T-helper 2 cell treated with Interferon-gamma antibody and Interleukin-4, amounts not matched to agents 5 μg/mL and 100 μg/mL, for 36 hours (primary cell): Measurements from ENCODE around the gene HMCN1.
A peak's percentile ranks its signal among the peaks of the same experiment; 100 is the strongest.
"Not testable (repeated sequence)": the region's sequence is repeated elsewhere in the genome, so short reads cannot be mapped to it uniquely, and the experiment has no call there.

Source experiments
- DNase-seq: peaks from one replicate; pipeline ENCODE4 v3.0.0; 2021; ENCODE audit warnings: low spot score
- H3K27ac Mint-ChIP-seq: one replicate; pipeline ENCODE4 v1.8.0; 2021; ENCODE audit warnings: mild to moderate bottlenecking, mixed read lengths
- H3K27me3 Mint-ChIP-seq: one replicate; pipeline ENCODE4 v1.8.0; 2021; ENCODE audit warnings: low read depth, mixed read lengths
- H3K36me3 Mint-ChIP-seq: one replicate; pipeline ENCODE4 v1.8.0; 2021; ENCODE audit warnings: low read depth, mixed read lengths
- H3K4me1 Mint-ChIP-seq: one replicate; pipeline ENCODE4 v1.8.0; 2021; ENCODE audit warnings: low read depth, mixed read lengths
- H3K4me3 Mint-ChIP-seq: one replicate; pipeline ENCODE4 v1.8.0; 2022; ENCODE audit warnings: mild to moderate bottlenecking, moderate library complexity, mixed read lengths
- H3K9me3 Mint-ChIP-seq: one replicate; pipeline ENCODE4 v1.8.0; 2021; ENCODE audit warnings: mixed read lengths

Gene HMCN1

GRCh38 chr1:186202271-186202764 is 468.1 kb downstream of the HMCN1 start:
- Mint-ChIP-seq H3K4me3 (no peak overlapping the region), H3K27ac (no peak overlapping the region), H3K36me3 (no peaks in the 10 kb centered on the region), H3K4me1 (peaks cover 8% of the 10 kb centered on the region), H3K27me3 (peaks cover 39% of the 10 kb centered on the region), H3K9me3 (no peaks in the 10 kb centered on the region)
- DNase-seq, result no peak

- no peaks in the 10 kb centered on the region for H3K9me3 Mint-ChIP-seq
- no peak overlapping the region for H3K4me3 Mint-ChIP-seq
- peaks cover 39% of the 10 kb centered on the region for H3K27me3 Mint-ChIP-seq
- no peak for DNase-seq
- H3K4me1 Mint-ChIP-seq, result peaks cover 8% of the 10 kb centered on the region
- no peak overlapping the region for H3K27ac Mint-ChIP-seq
- H3K36me3 Mint-ChIP-seq, result no peaks in the 10 kb centered on the region
These were observed 468.6 kb downstream of the HMCN1 start for GRCh38 chr1:186202776-186203175.

DNA sequence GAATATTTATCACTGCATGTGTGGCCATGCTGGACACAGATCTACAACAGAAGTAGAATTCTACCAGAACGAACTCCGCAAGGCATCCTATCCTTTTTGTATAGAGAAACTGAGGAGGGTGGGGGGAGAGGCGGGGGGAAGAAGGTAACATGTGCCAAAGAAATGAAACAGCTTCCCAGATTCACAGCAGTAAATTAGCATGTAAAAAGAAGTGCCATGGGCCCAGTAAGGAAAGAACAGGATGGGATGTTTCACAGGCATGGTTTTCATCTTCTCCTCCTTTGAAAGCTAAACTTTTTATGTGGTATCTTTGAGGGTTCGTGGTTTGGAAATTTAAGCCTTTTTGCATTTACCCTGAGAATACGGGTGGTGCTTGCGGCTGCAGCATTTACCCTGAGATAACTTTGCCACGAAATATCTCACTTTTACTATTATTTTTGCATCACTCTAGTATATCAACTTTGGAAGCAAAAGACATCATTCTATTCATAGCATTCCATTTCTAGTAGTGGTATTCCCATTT is 471.9 kb downstream of the HMCN1 start:
- Mint-ChIP-seq H3K27ac (no peak overlapping the region), H3K27me3 (peaks cover 50% of the 10 kb centered on the region), H3K4me1 (peaks cover 8% of the 10 kb centered on the region), H3K9me3 (no peaks in the 10 kb centered on the region), H3K4me3 (no peak overlapping the region), H3K36me3 (no peaks in the 10 kb centered on the region)
- DNase-seq, result no peak

- no peak for DNase-seq
- H3K27ac Mint-ChIP-seq, result no peak overlapping the region
- H3K36me3 Mint-ChIP-seq, result no peaks in the 10 kb centered on the region
- H3K4me1 Mint-ChIP-seq, result peaks cover 8% of the 10 kb centered on the region
- peaks cover 51% of the 10 kb centered on the region for H3K27me3 Mint-ChIP-seq
- H3K4me3 Mint-ChIP-seq, result no peak overlapping the region
- H3K9me3 Mint-ChIP-seq, result no peaks in the 10 kb centered on the region
These were observed 473.3 kb downstream of the HMCN1 start for GRCh38 chr1:186207391-186208085.

DNA sequence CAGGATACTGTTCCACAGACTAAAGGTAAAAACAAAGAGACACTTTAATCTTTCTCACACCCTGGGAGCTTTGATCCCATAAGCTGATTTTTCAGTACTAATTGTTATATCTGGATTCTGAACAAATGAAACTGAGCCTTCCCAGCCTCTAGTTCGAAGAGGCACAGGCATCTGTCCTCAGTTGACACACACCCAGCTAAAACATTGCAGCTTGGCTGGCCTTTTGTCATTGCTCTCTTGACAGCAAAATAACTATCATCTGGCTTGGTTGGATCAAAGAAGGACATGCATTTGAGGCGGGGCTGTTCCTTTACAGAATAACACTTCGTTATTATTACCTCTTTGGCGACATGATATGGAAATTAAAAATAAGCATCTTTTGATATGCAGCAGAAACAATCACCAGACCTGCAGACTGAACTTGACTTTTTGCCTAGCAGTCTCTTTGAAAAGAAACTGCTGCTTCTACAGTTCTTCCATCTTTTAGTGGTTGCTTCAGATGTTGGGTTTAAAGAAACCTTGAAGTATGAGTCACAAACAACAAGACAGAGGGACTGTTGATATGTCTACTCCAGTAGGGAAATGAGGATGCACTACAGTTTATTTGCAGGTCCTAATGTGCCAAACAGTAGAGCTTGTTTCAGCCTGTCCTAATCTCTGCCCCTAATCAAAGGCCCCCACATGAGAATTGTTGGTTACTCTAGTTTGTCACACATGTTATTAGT is 474.4 kb downstream of the HMCN1 start:
- no peak for DNase-seq

GRCh38 chr1:186210258-186210657 is 476.1 kb downstream of the HMCN1 start:
- H3K4me3 Mint-ChIP-seq, result no peak overlapping the region
- DNase-seq, result no peak
- peaks cover 8% of the 10 kb centered on the region for H3K4me1 Mint-ChIP-seq
- peaks cover 39% of the 10 kb centered on the region for H3K27me3 Mint-ChIP-seq
- H3K27ac Mint-ChIP-seq, result no peak overlapping the region
- no peaks in the 10 kb centered on the region for H3K9me3 Mint-ChIP-seq
- no peaks in the 10 kb centered on the region for H3K36me3 Mint-ChIP-seq

More for the DNA sequence above, 474.4 kb downstream of the HMCN1 start:
- H3K4me3 Mint-ChIP-seq, result no peak overlapping the region
- no peaks in the 10 kb centered on the region for H3K9me3 Mint-ChIP-seq
- H3K36me3 Mint-ChIP-seq, result no peaks in the 10 kb centered on the region
- H3K4me1 Mint-ChIP-seq, result peaks cover 8% of the 10 kb centered on the region
- H3K27ac Mint-ChIP-seq, result no peak overlapping the region
- peaks cover 47% of the 10 kb centered on the region for H3K27me3 Mint-ChIP-seq

- H3K4me1 Mint-ChIP-seq, DNase-seq, H3K36me3 Mint-ChIP-seq, H3K27ac Mint-ChIP-seq, H3K4me3 Mint-ChIP-seq, H3K9me3 Mint-ChIP-seq: not testable (repeated sequence)
- peaks cover 31% of the 10 kb centered on the region for H3K27me3 Mint-ChIP-seq
These were observed 477.4 kb downstream of the HMCN1 start for GRCh38 chr1:186211583-186211982.

DNA sequence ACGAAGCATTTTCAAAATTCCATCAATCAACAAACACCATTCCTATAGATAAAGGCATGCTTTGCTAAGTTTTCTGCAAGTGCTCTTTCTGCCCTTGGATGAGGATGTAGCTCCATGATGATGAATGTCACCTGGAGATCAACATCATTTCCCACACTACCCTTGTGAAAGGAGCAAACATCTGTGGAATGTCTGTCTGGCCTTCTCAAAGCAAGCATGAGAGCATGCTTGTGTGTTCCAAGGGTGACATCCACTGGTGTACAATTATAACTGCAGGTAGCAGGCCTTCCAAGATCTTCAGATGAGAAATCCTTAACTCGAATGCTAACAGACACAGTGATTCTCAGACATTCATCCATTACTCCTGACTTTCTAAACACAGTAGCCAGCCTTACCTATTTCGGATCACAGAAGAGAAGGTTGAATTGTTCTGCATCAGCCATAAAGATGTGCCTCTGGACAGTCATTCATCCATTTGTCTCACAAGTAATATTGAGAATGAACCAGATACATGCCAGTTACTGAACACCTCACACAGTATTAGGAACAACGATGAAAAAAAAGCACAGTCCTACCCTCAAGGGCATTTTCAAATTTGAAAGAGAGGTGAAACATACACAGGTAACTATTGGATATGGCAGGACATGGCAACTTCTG is 478.5 kb downstream of the HMCN1 start:
- Mint-ChIP-seq H3K36me3 (no peaks in the 10 kb centered on the region), H3K27me3 (peaks cover 23% of the 10 kb centered on the region), H3K27ac (no peak overlapping the region), H3K4me3 (no peak overlapping the region), H3K9me3 (no peaks in the 10 kb centered on the region), H3K4me1 (no peaks in the 10 kb centered on the region)
- DNase-seq, result peak; percentile 5

DNA sequence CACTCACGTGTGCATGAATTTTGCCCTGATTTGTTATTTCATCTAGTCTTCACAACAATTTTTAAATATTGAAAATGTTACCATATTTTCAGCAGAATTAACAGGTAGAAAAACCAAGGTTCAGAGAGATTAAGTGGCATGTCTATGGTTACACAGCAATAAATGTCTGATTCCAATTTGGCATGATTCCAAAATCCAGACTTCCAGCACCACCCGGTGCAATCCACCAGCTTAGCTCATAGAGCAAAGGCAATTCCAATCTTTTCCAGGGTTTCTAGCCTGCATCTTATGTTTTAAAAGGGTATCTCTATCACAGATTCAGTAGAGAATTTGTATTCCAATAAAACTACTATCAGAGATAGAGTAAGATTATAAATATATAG is 479.0 kb downstream of the HMCN1 start:
- Mint-ChIP-seq H3K4me1 (no peaks in the 10 kb centered on the region), H3K27me3 (peaks cover 19% of the 10 kb centered on the region), H3K4me3 (no peak overlapping the region), H3K9me3 (no peaks in the 10 kb centered on the region), H3K27ac (no peak overlapping the region), H3K36me3 (no peaks in the 10 kb centered on the region)
- no peak for DNase-seq

DNA sequence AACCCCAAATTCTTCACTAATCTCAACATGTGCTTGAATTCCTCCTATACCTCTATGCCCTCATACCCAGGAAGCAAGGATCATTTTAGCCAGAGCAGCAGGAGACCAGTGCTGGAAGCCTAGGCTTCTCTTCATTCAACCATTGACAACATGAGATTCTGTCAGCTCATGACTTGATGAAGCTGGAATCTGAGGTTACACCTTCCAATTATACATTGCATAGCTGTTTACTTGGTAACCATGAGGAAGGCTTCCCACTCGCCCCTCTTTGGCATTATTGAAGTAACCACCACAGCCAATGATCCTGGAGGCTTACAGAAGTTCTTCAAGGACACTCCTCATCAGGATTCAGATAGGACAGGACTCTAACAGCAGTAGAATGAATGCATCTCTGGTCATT is 480.6 kb downstream of the HMCN1 start:
- Mint-ChIP-seq H3K36me3 (no peaks in the 10 kb centered on the region), H3K27ac (no peak overlapping the region), H3K4me3 (no peak overlapping the region), H3K27me3 (peaks cover 7% of the 10 kb centered on the region), H3K9me3 (no peaks in the 10 kb centered on the region), H3K4me1 (no peaks in the 10 kb centered on the region)
- DNase-seq, result no peak

- Mint-ChIP-seq H3K4me3 (no peak overlapping the region), H3K36me3 (no peaks in the 10 kb centered on the region), H3K9me3 (no peaks in the 10 kb centered on the region), H3K4me1 (no peaks in the 10 kb centered on the region), H3K27me3 (peaks cover 10% of the 10 kb centered on the region), H3K27ac (no peak overlapping the region)
- no peak for DNase-seq
These were observed 481.4 kb downstream of the HMCN1 start for GRCh38 chr1:186215636-186216035.

- no peak overlapping the region for H3K27ac Mint-ChIP-seq
- H3K36me3 Mint-ChIP-seq, result no peaks in the 10 kb centered on the region
- peaks cover 3% of the 10 kb centered on the region for H3K4me1 Mint-ChIP-seq
- no peak overlapping the region for H3K4me3 Mint-ChIP-seq
- no peaks in the 10 kb centered on the region for H3K9me3 Mint-ChIP-seq
- peaks cover 7% of the 10 kb centered on the region for H3K27me3 Mint-ChIP-seq
- no peak for DNase-seq
These were observed 484.6 kb downstream of the HMCN1 start for GRCh38 chr1:186218654-186219352.

DNA sequence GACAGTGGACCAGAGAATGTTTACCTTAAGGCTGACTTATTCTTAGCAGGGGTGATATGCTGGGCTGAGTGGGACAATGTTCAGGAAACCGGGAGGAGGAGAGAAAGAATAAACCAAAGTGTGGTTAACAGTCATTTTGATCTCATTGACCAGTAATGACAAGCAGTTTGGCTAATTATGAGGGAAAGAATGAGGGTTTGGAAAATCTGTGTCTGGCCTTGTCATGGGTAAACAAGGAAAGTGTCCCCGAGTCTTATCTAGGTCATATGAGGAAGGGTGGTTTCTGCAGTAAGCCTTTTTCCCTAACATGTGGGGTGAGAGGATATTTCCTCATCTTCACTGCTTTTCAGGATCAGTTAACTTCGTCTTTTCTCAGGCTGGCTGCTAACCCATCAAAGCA is 485.9 kb downstream of the HMCN1 start:
- DNase-seq, result no peak
- no peak overlapping the region for H3K4me3 Mint-ChIP-seq
- no peaks in the 10 kb centered on the region for H3K36me3 Mint-ChIP-seq
- peaks cover 3% of the 10 kb centered on the region for H3K4me1 Mint-ChIP-seq
- no peaks in the 10 kb centered on the region for H3K9me3 Mint-ChIP-seq
- H3K27me3 Mint-ChIP-seq, result peaks cover 6% of the 10 kb centered on the region
- no peak overlapping the region for H3K27ac Mint-ChIP-seq
